Glomerular visceral epithelial cell (primary cell): ENCODE data around the gene WDR70.
A peak's percentile ranks its signal among the peaks of the same experiment; 100 is the strongest.
"Not testable (repeated sequence)": the region's sequence is repeated elsewhere in the genome, so short reads cannot be mapped to it uniquely, and the experiment has no call there.

Experiments used
- DNase-seq: peaks from one replicate; pipeline ENCODE4 v3.0.0-alpha.2; 2016; ENCODE audit errors: extremely low spot score

Gene WDR70

DNA sequence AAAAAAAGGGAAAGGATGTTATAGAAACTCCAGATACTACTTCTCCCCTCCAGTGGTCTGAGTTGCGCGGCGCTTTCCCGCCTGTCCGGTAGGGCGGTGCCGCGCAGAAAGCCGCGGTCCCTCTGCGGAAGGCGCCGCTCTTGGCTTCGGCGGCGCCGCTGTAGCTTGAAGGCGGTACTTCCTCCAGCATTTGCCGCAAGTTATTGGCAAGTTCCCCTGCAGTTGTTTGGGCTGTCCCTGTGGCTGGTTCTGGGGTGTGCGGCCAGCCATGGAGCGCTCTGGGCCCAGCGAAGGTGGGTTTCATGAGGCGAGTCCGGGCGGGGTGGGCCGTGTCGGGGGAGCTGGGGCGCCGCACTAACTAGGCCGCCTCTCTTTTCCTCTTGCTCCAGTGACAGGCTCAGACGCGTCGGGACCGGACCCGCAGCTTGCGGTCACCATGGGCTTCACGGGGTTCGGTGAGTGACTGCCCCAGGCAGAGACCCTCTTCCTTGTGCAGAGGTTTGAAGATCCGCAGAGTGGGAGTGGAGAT lies at the start of gene WDR70:
Gene WDR70 (plus strand): TSS at position 219 of the 529 bp plus-strand sequence. CDS start 50 bp downstream, at position 269.
- peak; percentile 93 for DNase-seq

DNA sequence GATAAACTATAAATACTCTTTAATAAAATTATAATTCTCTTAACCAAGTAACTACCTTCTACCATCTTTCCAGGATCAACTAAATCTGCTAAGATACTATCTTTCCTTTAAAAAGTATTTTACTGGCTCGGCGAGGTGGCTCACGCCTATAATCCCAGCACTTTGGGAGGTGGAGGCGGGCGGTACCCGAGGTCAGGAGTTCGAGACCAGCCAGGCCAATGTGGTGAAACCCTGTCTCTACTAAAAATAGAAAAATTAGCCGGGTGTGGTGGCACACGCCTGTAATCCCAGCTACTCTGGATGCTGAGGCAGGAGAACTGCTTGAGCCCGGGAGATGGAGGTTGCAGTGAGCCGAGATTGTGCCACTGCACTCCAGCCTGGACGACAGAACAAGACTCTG lies 44.4 kb upstream of the WDR70 start:
- DNase-seq = not testable (repeated sequence)

DNA sequence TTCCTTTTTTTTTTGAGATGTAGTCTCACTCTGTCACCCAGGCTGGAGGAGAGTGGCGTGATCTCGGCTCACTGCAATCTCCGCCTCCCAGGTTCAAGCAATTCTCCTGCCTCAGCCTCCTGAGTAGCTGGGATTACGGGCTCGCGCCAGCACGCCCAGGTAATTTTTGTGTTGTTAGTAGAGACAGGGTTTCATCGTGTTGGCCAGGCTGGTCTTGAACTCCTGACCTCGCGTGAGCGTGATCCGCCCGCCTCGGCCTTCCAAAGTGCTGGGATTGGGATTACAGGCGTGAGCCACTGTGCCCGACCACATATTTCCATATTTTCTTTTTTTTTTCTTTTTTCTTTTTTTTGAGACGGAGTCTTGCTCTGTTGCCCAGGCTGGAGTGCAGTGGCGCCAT lies 36.4 kb upstream of the WDR70 start:
- DNase-seq = not testable (repeated sequence)

GRCh38 chr5:37355161-37355560 lies 24.0 kb upstream of the WDR70 start:
- no peak for DNase-seq

DNA sequence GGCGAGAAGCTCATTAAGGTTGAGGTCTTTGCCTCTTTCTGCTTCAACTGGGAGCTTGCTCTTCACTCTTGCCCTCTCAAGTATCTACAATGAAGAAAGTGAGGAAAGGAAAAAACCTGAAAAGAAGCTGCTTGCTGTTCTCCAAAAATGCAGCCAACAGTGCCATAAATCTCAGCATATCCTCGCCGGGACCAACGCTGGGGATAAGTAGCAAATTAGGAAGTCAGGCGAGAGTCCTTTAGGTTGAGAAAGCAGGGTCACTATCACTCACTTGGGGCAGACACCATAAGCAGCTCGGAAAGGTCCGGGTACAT lies 8.6 kb upstream of the WDR70 start:
- DNase-seq = no peak

GRCh38 chr5:37370864-37371726 lies 8.0 kb upstream of the WDR70 start, which contains the start of gene NUP155:
Gene NUP155, minus strand, starts transcription at chr5:37371106. Its CDS starts 129 bp downstream, at chr5:37370977.
- DNase-seq = peak; percentile 98

- peak; percentile 73 for DNase-seq
These were observed 4.0 kb upstream of the WDR70 start for GRCh38 chr5:37375091-37375490.

DNA sequence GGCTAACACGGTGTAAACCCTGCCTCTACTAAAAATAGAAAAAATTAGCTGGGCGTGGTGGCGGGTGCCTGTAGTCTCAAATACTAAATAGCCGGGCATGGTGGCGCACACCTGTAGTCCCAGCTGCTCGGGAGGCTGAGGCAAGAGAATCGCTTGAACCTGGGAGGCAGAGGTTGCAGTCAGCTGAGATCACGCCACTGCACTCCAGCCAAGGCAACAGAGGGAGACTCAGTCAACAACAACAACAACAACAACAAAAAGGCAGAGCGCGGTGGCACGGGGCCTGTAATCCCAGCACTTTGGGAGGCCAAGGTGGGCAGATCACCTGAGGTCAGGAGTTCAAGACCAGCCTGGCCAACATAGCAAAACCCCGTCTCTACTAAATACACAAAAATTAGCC lies 1.1 kb upstream of the WDR70 start:
- not testable (repeated sequence) for DNase-seq

DNA sequence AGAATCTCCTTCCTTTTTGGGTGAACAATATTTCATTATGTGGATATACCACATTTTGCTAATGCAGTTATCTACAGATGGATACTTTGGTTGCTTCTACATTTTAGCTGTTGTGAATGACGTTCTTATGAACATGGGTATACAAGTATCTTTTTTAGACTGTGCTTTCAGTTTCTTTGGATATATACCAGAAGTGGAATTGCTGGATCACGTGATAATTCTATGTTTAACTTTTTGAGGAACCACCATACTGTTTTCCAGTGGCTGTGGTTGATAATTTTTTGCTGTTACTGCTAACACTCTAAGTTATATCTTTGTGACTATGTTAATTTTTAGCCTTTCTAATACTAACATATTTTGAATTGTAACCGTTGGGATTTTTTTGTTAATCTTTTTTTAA lies 12.5 kb downstream of the WDR70 start:
- DNase-seq = no peak

DNA sequence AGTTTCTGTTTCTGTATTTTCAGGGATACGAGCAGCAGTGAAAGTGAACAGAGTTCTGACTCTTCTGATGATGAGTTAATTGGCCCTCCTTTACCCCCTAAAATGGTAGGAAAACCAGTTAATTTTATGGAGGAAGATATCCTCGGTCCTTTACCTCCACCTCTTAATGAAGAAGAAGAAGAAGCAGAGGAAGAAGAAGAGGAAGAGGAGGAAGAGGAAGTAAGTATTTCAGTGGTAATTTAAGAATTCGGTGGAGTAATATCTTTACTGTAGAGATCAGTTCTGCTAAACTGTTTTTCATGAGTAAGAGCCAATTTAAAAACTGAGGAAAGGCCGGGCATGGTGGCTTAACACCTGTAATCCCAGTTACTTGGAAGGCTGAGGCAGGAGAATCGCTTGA lies 17.2 kb downstream of the WDR70 start:
- no peak for DNase-seq

- no peak for DNase-seq
These were observed 21.4 kb downstream of the WDR70 start for GRCh38 chr5:37400501-37400900.

- DNase-seq = no peak
These were observed 33.4 kb downstream of the WDR70 start for GRCh38 chr5:37412515-37412914.

DNA sequence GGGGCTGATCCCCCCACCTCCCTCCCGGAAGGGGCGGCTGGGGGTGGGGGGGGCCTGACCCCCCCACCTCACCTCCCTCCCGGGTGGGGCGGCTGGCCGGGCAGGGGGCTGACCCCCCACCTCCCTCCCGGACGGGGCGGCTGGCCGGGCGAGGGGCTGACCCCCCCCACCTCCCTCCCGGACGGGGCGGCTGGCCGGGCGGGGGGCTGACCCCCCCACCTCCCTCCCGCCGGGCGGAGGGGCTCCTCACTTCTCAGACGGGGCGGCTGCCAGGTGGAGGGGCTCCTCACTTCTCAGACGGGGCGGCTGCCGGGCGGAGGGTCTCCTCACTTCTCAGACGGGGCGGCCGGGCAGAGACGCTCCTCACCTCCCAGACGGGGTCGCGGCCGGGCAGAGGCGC lies 36.3 kb downstream of the WDR70 start:
- not testable (repeated sequence) for DNase-seq

GRCh38 chr5:37417347-37417746 lies 38.2 kb downstream of the WDR70 start:
- peak; percentile 31 for DNase-seq

- no peak for DNase-seq
These were observed 45.3 kb downstream of the WDR70 start for GRCh38 chr5:37424441-37424840.

- DNase-seq = no peak
These were observed 48.9 kb downstream of the WDR70 start for GRCh38 chr5:37428044-37428443.

GRCh38 chr5:37435261-37435660 lies 56.1 kb downstream of the WDR70 start:
- DNase-seq = no peak

- no peak for DNase-seq
These were observed 57.2 kb downstream of the WDR70 start for GRCh38 chr5:37436146-37436934.

DNA sequence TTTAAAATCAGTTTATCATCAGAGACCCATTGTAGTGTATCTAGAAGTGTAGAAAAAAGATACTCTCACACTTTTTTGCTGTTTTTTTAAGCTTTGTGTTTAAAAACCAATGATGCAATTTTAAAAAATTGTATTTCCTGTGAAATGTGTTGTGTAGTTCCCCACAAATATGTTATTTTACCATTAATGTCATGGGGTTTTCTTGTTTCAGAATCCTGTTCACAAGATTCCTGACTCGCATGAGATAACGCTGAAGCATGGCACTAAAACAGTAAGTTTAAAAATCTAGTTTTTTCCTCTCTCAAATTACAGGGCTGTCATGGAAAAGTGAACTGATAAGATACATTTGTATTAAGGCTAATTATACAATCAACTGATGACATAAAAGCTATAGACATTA lies 58.6 kb downstream of the WDR70 start:
- no peak for DNase-seq

GRCh38 chr5:37445783-37446182 lies 66.7 kb downstream of the WDR70 start:
- DNase-seq = not testable (repeated sequence)

DNA sequence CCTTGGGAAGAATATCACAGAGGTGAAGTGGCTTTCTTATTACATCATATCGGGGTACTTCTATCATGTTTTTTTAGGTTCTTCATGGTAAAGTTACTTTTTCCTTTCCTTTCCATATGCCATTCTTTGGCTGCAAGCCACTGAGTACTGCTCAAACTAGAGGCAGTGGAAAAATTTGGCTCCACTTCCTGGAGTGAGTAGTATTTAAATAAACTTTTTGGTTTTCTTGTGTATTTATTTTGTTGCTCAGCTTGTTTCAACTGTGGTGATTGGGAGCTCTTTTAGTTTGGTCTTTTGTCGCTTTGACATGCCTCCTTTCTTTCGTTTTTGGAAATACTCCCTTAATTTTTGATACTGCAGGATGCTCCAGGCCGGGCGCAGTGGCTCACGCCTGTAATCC lies 69.8 kb downstream of the WDR70 start:
- no peak for DNase-seq

- DNase-seq = not testable (repeated sequence)
These were observed 72.9 kb downstream of the WDR70 start for GRCh38 chr5:37451991-37452390.

- DNase-seq = not testable (repeated sequence)
These were observed 74.1 kb downstream of the WDR70 start for GRCh38 chr5:37453252-37453651.
